ENCODE results near the gene TMEM187.

GRCh38 chrX:153968754-153969124, 3.8 kb upstream of the TMEM187 start:
- TF ChIP-seq CTCF (IDR thresholded peaks at IDR 0.05) (no peak), POLR2A (IDR thresholded peaks at IDR 0.05) (no peak), POLR2AphosphoS5 (IDR thresholded peaks at IDR 0.05) (no peak)

Data from prostate gland (tissue), 2 donors.